NCI-H748 (cell line): ENCODE measurements around the gene NDUFC1.

Experiments used
- DNase-seq: peaks from one replicate; lab custom pipeline; 2025; ENCODE audit not compliant: unreplicated experiment; lab: John Stamatoyannopoulos, UW

NDUFC1 gene

DNA sequence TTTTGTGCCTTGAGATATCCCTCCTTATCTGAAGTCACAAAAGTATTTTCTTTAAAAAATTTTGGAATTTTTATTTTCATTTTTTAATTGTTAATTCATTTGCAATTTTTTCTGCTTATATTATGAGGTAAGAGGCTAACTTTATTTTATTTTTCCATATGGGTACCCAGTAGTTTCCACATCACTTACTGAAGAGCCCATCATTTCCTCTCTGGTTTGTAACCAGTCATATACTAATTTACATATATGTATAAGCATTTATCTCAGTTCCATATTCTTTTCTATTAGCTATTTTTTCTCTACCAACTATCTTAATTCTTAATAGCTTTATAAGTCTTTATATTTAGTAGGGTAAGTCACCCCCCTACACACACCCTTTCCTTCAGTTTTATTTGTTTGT lies 49.2 kb downstream of the NDUFC1 start:
- DNase-seq: no peak

DNA sequence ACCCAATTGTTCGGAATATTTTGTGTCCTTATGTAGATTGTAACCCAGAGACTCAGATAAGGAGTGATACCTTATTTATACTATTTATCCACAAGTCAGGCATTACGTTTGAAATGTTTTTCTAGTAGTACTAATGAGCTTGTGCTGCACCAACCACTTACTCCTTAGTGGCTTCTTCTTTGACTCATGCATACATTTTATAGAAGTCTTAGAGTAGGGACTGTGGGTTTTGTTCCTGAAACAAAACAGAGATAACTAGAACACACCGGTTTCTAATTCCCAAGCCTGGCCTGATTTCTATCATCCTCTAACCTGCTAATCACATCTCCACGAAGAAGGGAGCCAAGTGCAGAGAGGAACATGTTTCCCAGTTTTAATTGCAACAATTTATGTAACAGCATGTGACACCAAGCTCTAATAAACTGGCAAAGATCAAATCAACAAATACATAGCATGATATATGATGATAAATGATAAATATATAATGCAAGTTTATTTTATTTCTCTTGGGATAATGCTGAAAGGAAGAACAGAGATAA lies 54.5 kb downstream of the NDUFC1 start:
- no peak for DNase-seq

DNA sequence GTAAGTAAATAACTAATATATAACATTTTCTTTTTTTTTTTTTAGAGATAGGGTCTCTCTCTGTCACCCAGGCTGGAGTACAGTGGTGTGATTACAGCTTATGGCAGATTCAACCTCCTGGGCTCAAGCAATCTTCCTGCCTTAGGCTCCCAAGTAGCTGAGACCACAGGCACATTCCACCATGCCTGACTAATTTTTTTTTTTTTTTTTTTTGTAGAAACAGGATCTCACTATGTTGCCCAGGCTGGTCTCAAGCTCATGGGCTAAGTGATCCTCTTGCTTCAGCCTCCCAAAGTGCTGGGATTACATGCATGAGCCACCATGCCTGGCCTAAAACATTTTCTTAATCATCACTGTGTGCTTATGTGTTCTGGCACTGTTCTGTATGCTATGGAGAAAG lies 55.0 kb downstream of the NDUFC1 start:
- no peak for DNase-seq

DNA sequence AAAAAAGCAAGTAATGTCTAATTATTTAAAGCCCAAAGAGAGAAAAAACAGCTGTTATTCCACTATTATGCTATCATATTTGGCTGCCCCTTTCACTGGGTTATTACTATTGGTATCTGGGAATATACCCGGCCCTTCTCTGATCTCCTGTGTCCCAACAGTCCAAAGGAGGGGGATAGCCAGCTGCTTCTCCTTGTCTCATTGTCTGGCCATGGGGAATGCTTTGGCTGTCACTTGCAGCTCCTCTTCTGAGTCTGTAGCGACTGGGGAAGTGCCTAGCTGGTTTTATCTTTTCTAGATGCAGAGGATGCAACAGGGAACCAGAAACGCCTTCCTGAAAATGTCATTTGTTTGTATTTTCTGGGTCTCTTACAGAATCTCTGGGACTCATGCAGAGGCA lies 56.1 kb downstream of the NDUFC1 start:
- no peak for DNase-seq

DNA sequence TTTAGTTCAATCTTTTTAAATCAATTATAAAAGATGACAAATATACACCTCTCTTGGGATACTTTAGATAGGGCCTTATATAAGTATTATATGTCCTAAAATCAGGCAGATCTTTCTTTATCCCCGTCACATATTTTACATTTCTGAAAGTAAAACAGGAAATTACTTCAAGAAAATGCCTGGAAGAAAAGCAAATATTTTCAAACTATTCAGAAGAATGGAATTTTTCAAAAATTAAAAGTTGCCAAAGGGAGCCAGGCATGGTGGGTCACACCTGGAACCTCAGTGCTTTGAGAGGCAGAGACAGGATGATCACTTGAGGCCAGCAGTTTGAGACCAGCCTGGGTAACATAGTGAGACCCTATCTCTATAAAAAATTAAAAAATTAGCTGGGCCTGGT lies 56.7 kb downstream of the NDUFC1 start:
- no peak for DNase-seq

DNA sequence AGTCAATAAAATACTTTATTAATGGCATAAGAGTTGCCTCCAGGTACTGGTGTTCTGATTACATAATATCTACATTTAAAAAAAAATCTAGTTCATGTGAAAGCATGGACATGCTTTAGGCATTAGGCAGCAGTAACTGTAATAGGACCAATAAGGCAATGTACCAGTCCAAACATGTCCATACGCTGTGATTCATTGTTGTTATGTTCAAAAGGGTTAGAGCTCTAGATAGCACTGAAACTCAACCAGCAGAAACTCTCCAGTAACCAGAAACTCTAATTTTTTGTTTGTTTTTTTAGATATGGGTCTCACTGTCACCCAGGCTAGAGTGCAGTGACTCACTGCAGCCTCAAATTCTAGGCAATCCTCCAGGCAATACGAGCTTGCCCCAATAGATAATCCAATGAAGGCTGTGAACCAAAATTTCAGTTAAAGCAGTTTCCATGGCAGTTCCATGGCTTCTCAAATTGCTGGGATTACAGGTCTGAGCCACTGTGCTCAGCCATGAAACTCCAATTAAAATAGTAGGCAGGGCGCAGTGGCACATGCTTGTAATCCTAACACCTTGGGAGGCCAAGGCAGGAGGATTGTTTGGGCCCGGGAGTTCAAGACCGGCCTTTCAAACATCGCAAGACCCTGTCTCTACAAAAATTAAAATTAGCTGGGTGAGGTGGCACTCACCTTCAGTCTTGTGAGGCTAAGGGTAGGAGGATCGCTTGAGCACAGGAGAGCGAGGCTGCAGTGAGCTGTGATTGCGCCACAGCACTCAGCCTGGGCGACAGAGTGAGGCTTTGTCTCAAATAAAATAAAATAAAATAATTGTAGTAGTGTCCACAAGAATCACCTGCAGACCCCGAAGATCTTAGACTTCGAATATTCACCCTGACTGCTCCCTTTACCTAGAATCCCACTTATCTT lies 58.6 kb downstream of the NDUFC1 start:
- DNase-seq: no peak

DNA sequence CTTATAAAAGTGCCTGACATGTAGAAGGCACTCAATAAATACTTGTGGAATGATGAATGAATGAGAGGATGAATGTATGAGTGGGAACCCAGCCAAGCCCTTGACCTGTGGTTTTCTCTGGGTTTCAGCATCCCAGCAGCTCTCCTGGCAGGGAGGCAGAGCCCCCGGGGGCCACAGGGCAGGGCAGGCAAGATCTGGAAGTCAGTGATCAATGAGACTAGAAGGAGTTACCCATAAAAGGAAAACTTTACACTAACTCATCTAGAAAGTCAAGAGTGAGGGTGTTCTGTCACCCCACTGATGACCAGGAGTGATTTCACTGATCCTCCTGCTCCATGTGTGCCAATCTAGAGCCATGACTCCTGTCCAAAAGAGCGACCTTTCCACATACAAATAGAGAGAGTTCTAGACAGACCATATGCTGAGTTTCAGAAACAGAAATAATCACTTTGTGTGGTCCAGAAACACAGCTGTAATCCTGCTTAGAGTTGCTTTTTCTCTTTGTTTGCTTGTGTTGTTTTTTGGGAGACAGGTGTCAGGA lies 59.7 kb downstream of the NDUFC1 start:
- no peak for DNase-seq

DNA sequence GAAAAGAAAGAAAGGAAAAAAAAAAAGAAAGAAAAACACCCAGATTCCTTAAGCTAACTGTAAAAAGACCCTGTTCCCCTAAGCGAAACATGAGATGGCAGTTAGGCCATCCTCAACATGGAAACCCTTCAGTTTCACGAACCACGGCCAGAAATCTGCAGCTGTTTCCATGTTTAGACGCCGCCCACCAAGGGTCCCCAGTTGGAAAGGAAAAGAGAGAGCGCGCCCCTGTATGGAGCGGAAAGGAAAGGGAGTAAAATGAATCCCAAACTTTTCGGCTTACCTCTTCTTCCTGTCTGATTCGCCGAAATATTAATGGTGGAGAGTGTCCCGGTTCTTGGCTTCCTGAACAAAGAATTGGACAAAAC lies 60.5 kb downstream of the NDUFC1 start:
- DNase-seq: no peak

DNA sequence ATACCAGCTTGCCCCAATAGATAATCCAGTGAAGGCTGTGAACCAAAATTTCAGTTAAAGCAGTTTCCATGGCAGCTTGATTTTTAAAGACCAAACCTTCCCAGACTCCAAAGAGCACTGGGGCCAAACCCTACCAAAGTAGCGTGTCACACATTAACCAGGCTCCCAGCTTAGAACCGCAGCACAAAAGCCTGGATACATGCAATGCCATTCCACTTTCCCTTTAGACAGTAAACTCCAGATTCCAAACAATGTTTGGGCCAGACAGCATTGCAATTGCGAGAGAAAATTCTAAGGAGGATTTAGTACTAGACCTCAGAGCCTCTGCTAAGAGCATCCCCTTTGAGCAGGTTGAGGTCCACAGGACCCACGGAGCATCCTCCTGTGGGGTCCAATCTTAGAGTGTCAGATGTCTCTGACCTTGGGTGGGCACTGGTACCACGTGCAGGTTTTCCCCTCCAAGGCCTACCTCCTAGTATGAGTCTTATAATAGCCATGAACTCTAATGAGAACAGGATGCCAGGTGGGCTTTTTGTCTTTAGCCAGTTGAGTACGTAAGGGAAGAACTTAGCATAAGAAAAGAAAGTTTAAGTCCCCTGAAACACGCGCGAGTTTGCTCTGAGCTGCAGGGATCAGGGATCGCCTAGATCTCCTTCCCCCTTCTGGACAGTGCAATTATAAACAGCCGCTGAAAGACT lies 61.0 kb downstream of the NDUFC1 start:
- no peak for DNase-seq
